HG03025 (cell line): Measurements from ENCODE around the gene TRIM41.
"Not testable (repeated sequence)": the region's sequence is repeated elsewhere in the genome, so short reads cannot be mapped to it uniquely, and the experiment has no call there.

Experiments used
- ATAC-seq: cut with Tn5 transposase; IDR thresholded peaks from one replicate; pipeline ENCODE4 v1.9.1; 2021; ENCODE audit warnings: mild to moderate bottlenecking, moderate library complexity; ENCODE audit not compliant: unreplicated experiment, low FRiP score

TRIM41 gene

GRCh38 chr5:181281077-181281983 lies 58.2 kb downstream of the TRIM41 start:
- no peak for ATAC-seq

- ATAC-seq: no peak
These were observed 58.9 kb downstream of the TRIM41 start for GRCh38 chr5:181281984-181282316.

- ATAC-seq: not testable (repeated sequence)
These were observed 59.3 kb downstream of the TRIM41 start for GRCh38 chr5:181282415-181282814.

GRCh38 chr5:181282874-181283273 lies 59.8 kb downstream of the TRIM41 start:
- no peak for ATAC-seq

- ATAC-seq: no peak
These were observed 60.3 kb downstream of the TRIM41 start for GRCh38 chr5:181283347-181283746.

GRCh38 chr5:181283841-181284755 lies 61.0 kb downstream of the TRIM41 start:
- ATAC-seq: not testable (repeated sequence)
